GM18867 (cell line): ENCODE results near the gene POM121L2.

Experiments used
- ATAC-seq: cut with Tn5 transposase; IDR thresholded peaks from one replicate; pipeline ENCODE4 v1.9.1; 2021; ENCODE audit warnings: mild to moderate bottlenecking, moderate library complexity; ENCODE audit not compliant: unreplicated experiment

The POM121L2 gene

DNA sequence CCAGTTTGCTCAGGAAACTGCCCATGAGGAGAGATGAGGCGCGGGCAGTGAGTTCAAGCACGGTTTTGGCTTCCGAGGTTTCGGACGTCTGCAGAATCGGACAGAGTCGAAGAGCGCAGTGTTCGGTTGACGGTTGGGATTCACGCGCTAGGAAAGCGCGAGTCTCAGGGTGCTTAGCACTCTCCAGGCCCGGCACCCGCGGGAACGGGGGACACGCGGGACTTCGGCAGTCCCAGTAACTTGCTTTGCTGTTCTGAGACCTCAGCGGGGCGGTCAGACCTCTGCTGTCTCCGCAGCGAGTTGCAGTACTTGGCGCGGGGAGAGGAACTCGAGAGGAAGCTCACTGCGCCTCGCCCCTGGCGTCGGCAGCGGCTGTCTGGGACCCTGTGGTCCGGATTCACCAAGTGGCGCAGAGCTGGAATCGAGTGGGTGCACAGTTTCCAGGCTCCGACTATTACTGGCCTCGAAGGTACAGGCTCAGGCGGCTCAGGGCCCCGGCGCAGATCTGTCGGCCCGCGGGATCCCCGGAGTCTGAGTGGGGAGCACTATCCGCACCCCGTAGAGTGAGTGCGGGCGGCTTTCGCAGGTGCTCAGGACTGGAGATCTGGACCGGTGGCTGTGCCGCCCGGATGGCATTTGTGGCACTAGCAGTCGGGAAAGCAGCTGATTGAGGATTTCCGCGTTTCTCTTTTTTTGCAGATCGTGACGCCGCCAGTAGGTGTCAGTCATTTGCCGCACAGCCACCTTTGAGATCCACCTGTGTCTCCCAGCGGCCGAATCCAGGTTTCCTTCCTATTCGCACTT lies at the start of gene POM121L2:
Gene POM121L2, minus strand, starts transcription at position 128 of the 804 bp plus-strand sequence. Its CDS starts 103 bp downstream, at position 25.
- ATAC-seq: no peak

DNA sequence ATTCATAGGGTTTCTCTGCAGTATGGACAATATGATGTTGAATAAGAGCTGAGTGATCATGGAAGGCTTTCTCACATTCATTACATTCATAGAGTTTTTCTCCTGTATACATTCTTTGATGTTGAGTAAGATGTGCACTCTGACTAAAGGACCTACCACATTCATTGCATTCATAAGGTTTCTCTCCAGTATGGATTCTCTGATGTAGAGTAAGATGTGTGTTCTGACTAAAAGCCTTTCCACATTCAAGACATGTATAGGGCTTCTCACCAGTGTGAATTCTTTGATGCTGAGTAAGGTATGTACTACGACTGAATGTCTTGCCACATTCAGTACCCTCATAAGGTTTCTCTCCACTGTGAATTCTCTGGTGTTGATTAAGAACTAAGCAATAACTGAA lies 47.2 kb upstream of the POM121L2 start:
- no peak for ATAC-seq

DNA sequence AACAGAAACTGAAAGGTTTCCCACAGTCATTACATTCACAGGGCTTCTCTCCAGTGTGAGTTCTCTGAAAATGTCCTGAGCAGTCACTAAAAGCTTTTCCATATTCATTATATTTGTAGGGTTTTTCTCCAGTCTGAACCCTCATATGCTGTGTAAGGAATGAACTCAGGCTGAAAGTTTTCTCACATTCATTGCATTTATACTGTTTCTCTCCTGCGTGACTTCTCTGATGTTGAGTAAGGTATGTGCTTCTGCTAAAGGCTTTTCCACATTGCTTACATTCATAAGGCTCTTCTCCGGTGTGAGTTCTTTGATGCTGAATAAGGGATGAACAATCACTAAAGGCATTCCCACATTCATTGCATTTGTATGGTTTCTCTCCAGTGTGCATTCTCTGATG lies 46.7 kb upstream of the POM121L2 start:
- ATAC-seq: no peak

DNA sequence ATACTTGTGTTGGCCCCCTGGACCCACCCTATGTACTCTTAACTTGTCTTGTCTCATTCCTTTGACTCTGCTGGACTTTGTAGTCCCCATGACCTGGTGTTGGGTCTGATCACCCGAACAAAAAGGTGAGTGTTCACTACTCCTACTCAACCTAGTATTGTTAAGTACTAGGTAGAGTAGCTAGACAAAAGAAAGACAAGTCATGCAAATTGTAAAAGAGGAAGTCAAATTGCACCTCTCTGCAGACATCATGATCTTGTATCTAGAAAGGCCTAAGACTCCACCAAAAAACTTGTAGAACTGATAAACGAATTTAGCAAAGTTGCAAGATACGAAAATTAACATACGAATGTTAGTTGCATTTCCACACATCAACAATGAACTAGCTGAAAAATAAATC lies 40.8 kb upstream of the POM121L2 start:
- ATAC-seq: no peak

DNA sequence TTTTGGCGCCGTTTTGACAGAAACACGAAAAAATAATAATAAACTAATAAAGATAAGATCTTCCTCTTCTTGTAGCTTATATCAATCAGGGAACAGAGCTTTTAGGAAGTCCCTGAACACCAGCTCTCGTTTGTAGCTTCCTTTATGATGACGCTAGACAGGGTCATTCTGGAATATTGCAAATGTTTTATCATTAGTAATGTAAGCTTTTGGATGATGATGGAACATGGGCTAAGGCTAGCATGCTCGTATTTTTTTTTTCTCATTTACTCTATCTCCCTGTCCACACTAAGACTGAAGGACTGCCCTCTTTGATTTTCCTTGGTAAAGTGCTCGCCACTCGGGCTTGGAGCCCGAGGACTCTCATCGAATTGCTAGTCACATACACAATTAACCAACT lies 22.1 kb upstream of the POM121L2 start:
- no peak for ATAC-seq

DNA sequence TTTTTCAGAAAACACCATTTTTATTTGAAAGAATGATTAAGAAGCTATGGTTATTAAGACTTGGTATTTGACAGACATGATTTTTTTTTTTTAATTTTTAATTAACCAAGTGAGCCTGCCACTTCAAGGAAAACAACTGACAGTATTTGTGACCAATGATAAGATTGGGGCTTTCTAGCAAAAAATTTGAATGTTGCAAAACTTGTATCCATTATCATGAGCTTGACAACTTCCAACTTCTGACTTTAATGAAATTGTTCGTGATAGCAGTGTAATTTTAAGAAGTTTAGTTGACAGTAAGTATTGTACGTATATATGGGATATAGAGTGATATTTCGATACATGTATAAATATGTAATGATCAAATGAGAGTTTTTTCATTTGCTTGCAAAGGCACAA lies 21.6 kb upstream of the POM121L2 start:
- ATAC-seq: no peak

DNA sequence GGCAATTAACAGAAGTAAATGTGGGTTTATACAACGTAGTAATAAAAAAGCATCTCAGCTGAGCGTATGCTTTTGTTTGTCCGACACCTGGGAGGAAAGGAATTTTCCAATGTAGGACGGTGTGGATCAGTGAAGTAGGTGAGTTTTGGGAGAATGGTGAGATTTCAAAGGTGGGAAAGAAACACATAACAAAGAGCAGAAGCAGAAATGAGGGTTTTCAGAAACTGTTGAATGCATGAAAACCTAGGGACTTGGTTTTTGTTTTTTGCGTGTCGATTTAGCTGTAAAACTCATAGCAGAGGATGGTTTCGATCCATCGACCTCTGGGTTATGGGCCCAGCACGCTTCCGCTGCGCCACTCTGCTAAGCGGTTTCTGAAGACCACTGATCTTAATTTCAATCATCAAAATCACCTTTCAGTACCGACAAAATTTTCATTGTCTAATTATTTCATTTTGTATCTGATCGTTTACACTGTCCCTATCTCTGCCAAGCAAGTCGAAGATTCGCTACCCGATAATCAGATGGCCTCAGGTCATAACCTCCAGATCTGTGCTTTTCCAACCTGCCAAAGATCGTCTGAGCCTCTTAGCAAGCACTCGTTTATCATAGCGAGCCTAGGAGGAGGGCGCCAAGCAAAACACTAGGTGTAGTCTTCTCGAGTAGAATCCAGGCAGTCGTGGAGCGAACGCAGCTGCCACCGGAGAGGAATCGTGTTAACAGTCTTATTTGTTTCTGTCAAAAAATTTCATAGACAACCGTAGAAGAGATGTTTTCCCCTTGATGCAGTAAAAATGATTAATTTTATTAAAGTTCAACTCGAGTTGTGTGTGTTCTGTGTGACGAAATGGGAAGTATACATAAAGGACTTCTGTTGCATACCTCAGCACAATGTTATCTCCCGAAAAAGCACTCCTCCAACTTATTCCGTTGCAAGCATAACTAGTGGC lies 20.9 kb upstream of the POM121L2 start:
- no peak for ATAC-seq

DNA sequence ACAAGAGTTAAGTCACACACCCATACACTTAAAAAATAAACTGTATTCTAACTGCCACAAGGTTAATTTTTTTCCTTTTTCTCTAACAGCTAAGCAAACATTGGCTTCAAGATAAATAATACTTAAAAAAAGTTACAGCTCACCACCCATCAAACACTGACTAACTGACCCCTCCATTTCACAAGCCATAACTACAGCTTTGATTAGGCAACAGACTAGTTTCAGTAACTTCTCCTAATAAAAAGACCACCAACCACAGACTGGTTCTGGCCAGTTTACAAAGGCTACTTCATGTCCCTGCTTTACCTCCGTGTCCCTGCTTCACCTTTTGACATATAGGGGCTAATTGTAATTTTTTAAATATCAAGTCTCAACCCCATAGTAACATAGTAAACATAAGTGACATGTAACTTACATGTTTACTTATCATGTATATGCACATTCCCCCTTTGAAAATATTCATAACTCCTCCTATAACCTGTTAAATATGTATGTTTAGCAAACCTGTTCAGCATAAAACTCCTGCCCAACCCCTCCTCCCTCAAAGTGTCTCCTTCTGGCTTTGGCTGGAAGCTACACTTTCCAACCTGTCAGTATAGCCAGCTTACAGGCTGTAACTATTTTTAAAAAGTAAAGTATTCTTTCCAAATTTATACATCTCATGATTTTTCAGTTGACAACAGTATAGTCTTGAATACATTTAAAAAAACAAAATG lies 15.1 kb upstream of the POM121L2 start:
- ATAC-seq: no peak

DNA sequence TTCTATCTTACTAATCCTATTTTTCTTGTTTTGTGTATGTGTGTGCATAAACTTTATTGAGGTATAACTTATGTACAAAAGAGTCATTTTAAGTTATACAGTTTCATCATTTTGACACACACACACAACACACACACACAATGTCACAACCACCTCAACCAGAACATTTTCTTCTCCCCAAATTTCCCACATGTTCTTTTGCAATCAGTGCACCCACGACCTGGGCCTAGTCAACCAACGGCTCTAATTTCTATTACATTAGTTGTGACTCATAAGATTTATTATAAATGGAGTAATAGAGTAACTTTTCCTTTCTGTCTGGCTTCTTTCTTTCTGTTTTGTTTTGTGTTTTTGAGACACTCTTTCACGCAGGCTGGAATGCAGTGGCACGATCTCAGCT lies 9.8 kb upstream of the POM121L2 start:
- ATAC-seq: no peak

DNA sequence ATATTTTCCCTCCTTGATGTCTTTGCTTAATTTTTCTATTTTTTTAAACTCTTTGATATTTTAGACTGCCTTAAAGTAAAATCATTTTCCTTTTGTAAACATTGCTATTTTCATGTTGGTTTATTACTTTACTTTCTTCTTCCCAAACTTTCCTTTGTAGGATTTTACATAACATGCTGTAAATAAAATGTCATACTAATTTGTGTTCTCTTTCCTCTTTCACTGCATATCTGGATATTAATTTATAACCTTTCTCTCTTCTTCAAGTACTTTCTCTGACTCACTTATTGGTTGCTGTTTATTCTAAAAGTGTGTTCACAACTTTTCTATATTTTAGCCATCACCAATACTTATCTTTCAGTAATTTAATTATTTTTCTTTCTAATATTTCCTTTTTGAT lies 9.3 kb upstream of the POM121L2 start:
- ATAC-seq: no peak

DNA sequence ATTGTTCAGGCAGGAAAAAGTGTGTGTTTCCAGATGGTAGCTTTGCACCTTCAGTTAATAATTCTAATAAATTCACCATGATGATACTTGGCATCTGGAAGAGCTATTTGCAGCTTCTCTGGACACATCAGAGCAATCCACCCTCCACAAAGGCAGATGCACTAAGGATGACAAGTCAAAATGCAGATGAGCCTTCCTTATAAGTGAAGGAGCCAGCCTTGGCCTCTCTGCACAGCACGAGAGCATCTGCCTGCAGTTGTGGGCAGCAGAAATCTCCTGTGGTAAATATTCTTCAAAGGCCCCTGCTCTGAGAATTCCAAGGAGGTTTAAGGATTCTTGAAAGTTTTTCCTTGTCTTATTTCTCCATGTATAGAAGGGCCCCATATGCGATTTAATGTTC lies 6.9 kb upstream of the POM121L2 start:
- no peak for ATAC-seq

DNA sequence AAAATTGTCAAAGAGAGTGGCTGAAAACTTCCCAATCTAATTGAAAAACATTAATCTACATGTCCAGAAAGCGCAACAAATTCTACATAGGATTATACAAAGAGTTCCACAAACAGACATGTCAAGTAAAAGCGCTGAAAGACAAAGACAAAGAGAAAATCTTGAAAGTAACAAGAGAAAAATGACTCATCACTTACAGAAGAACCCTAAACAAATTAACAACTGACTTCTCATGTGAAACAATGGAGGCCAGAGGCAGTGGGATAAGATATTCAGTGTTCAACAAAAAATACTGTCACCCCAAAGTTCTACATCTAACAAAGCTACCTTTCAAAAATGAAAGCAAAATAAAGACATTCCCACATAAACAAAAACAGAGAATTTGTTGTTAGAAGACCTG lies 2.0 kb upstream of the POM121L2 start:
- no peak for ATAC-seq

DNA sequence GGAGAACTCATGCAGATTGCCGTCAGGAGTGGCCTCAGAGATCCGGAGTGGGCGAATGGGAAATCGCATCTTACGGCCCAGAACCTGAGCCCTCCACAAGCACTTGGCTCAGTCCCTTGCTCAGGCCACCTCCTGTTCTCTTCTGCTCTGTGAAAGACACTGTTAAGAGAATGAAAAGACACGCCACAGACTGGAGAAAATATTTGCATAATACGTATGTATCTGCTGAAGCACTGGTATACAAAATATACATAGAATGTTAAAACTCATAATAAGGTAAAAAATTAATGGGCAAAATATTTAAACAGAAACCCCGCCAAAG lies 838 bp upstream of the POM121L2 start:
- no peak for ATAC-seq

DNA sequence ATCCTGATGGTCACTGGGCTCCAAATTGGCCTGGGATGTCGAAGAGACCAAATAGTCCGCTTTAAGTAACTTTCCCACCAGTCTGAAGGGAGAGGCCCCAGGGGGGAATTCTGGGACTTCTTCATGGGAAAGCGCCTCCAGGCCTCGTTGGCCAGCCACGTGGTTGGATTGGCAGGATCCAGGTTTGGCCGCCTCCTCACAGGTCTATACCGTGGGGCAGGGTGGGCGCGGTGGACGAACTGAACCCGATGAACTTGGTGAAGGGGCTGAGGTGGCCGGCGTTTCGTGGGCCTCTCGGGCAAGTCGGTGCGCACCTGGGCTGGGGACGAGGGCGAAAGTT lies 297 bp downstream of the POM121L2 start:
- no peak for ATAC-seq

DNA sequence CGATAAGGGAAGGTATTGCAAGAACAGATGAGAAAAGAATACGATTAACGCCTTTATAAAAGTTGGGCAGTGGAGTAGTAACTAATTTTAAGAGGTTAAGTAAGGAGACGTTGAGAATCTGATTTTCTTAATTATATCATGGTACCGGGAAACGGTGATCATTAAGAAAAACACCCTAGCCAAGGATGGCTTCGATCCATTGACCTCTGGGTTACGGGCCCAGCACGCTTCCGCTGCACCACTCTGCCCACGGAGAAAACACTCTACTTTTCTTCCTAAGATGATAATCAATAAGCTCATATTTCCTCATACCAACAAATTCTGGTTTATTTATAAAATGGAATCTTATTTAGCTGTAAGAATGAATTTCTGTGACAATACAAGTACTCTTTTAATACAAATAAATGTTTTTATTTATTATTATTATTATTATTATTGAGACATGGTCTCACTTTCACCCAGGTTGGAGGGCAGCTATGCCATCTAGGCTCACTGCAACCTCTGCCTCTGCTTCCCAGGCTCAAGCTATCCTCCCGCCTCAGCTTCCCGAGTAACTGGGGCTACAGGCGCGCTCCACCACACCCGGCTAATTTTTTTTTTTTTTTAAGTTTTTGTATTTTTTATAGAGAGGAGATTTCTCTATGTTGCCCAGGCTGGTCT lies 8.3 kb downstream of the POM121L2 start:
- ATAC-seq: no peak

DNA sequence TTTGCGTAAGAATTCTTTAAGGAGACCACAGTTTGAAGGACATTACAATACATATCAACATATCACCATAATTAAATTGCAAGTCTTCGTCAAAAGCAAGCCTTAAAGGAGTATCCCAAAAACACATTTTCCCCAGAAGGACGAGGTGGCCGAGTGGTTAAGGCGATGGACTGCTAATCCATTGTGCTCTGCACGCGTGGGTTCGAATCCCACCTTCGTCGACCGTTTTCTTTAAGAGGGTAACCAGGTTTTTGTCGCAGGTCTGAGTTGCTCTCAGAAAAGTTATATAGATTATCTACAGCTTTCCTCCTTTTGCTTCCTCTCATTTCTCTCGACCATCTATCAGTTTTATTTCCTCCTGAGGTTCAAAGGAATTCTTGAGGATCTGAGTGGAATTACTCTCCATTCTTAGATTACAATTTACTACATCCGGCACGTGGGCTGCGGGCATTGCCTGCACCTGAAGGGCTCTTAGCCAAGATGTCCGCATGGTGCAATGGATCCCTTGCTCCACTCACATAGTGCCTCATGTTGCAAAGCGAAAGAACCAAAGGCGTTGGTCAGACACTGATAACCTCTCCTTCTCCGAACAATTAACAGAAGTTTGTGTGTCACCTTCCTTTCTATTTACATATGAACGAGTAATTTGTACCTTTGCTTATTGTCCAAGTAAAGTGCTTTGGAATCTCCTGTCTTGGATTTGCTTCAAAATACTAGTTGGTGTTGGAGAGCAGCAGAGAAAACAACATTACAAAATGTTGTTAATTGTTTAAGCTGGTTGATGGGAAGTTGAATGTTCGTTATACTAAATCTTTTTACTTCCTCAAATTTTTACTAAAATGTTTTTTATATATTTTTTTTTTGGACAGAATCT lies 14.0 kb downstream of the POM121L2 start:
- ATAC-seq: no peak

DNA sequence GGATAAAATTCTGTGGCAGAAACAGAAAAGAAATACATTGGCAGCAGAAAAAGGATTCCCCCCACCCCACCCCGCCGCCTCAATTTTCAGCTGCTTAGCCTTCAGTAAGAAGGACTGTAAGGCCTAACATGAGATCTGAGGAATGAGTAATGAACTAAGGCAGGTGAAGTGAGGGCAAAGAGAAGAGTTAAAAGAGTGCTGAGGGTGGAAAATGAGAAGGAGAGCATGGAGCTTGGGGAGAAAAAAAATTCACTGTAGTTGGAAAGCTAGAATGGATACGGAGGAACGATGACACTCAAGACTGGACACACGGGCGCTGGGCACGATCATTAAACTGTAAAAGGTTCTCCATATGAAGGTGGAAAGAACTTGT lies 14.6 kb downstream of the POM121L2 start:
- no peak for ATAC-seq

DNA sequence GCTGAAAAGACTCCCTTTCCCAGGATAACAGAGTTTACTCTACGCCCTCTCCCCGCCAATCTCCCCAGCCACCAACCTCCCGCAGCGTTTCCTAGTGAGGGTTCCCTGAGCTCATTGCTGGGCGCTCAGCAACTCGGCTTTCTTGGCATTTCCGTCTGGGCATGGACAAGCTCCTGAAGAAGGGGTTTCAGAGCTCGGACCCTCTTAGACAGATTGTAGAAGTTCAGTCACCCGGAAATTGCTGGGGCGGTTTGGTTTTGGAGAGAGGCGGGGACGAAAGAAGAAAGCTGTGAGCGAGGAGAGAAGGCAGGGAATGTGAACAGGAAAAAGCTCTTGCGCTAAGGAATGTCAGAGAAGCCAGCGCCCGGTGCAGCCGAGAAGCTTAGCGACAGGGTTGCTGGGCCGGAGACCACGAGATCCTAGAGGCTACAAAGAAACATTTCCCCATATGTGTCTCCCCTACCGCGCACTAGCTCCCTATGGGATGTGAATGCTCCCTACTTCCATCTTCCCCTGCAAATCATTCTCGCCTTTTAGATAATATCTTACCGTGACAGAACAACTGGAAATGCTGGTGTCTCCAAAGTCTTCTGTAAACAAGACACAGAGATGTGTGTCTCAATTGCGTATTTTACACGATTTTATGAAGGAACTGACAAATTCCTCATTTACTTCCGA lies 15.8 kb downstream of the POM121L2 start:
- ATAC-seq: no peak

DNA sequence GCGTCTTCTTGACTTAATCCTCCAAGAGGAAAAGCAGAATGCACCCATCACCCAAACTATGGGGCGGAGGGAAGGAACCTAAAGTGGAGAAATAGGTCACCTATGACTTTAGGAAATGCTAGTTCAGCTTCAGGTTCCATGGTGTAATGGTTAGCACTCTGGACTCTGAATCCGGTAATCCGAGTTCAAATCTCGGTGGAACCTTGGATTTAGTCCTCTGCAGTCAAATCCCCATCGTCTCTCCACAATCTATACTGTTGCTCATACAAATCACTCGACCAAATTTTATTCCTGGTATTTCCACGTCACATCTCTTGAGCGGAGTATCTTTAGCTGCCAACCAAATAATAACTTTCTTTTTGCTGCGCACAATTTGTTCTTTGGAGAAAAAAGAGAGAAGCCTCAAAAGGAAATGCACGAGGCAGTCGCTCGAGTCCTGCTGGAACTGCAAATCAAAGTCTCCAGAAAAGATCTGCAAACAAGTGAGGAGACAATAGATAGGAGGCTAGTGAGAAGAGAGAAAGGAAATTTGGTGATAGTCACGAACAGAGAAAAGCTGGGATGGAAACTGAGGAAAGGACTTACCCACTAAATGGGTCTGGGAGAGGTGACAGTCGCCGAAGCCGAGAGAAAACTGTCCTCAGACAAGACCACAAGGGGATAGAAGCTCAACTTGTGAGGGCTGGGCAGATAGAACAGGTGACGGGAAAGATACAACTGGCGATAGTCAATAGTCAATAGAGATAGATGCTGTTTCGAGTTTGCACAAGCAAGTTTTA lies 16.6 kb downstream of the POM121L2 start:
- ATAC-seq: no peak
